Renal cortex interstitium (tissue), 11 donors: ENCODE data around the gene SLC6A11. TPM values are rescaled to one million over a fixed set of nuclear protein-coding genes. Genes with fewer than 3 reads are reported as not detected.

Experiments used
- DNase-seq, 11 donors: peaks; one replicate each; pipeline ENCODE4 v3.0.0-alpha.2; 2013; ENCODE audit warnings: low read depth in 9 of 11, low spot score in 4 of 11; ENCODE audit errors: extremely low read depth in 1 of 11
- polyA plus RNA-seq, 3 donors: library from polyadenylated mRNA; unstranded; fragments of 120-200 nt; gene quantifications; one replicate each; pipeline ENCODE4 v1.2.1, GENCODE V29; 2013; ENCODE audit not compliant: insufficient read length in 3 of 3

SLC6A11 gene
- polyA plus RNA-seq, 3 donors, result 0.11 to 0.24 (median 0.12) TPM

- DNase-seq, result no peak
Measured at GRCh38 chr3:10783360-10784351, 32.4 kb upstream of the SLC6A11 start.

- no peak for DNase-seq
Measured at GRCh38 chr3:10786640-10787039, 29.4 kb upstream of the SLC6A11 start.

GRCh38 chr3:10788451-10788850, 27.6 kb upstream of the SLC6A11 start:
- DNase-seq, result no peak

GRCh38 chr3:10790713-10791112, 25.3 kb upstream of the SLC6A11 start:
- DNase-seq, result no peak

GRCh38 chr3:10792208-10792607, 23.8 kb upstream of the SLC6A11 start:
- no peak for DNase-seq

- DNase-seq, result no peak
Measured at GRCh38 chr3:10798600-10799367, 17.2 kb upstream of the SLC6A11 start.

GRCh38 chr3:10804183-10804648, 11.8 kb upstream of the SLC6A11 start:
- no peak for DNase-seq

GRCh38 chr3:10806006-10806405, 10.0 kb upstream of the SLC6A11 start:
- DNase-seq, result no peak

GRCh38 chr3:10808130-10808735, 7.8 kb upstream of the SLC6A11 start:
- DNase-seq, result no peak

GRCh38 chr3:10808974-10809373, 7.1 kb upstream of the SLC6A11 start:
- DNase-seq, result no peak

- no peak for DNase-seq
Measured at GRCh38 chr3:10810376-10810775, 5.7 kb upstream of the SLC6A11 start.

GRCh38 chr3:10813425-10813824, 2.6 kb upstream of the SLC6A11 start:
- DNase-seq, result no peak

GRCh38 chr3:10814623-10815022, 1.4 kb upstream of the SLC6A11 start:
- DNase-seq, result no peak

- no peak for DNase-seq
Measured at GRCh38 chr3:10815487-10815886, 541 bp upstream of the SLC6A11 start.

GRCh38 chr3:10816863-10817253, 830 bp downstream of the SLC6A11 start:
- no peak for DNase-seq

- no peak for DNase-seq
Measured at GRCh38 chr3:10817506-10817905, 1.5 kb downstream of the SLC6A11 start.

GRCh38 chr3:10822055-10822454, 6.0 kb downstream of the SLC6A11 start:
- no peak for DNase-seq

GRCh38 chr3:10822708-10823515, 6.9 kb downstream of the SLC6A11 start:
- no peak for DNase-seq

- no peak for DNase-seq
Measured at GRCh38 chr3:10823516-10823818, 7.4 kb downstream of the SLC6A11 start.
